HG03060 (cell line): Measurements from ENCODE around the gene BIVM.

Experiments
- ATAC-seq: cut with Tn5 transposase; IDR thresholded peaks from one replicate; pipeline ENCODE4 v1.9.1; 2021; ENCODE audit warnings: low read depth, moderate number of reproducible peaks; ENCODE audit not compliant: unreplicated experiment

The BIVM gene

GRCh38 chr13:102838273-102838672 is 39.4 kb downstream of the BIVM start:
- no peak for ATAC-seq

GRCh38 chr13:102838982-102839381 is 40.1 kb downstream of the BIVM start:
- ATAC-seq: no peak

- no peak for ATAC-seq
Observed at GRCh38 chr13:102839462-102839861, 40.5 kb downstream of the BIVM start.

DNA sequence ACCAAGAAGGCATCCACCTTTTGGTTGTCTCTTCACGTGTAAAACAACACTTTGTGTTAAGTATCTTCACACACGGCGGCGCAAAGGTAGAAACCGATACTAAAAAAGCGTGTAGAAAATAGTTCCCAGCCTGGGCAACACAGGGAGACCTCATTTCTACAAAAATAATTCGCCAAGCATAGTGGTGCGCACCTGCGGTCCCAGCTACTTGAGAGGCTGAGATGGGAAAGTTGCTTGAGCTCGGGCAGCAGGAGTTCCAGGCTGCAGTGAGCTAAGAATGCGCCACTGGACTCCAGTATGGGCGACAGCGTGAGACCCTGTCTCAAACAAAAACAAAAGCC is 46.3 kb downstream of the BIVM start:
- peak; percentile 9 for ATAC-seq

DNA sequence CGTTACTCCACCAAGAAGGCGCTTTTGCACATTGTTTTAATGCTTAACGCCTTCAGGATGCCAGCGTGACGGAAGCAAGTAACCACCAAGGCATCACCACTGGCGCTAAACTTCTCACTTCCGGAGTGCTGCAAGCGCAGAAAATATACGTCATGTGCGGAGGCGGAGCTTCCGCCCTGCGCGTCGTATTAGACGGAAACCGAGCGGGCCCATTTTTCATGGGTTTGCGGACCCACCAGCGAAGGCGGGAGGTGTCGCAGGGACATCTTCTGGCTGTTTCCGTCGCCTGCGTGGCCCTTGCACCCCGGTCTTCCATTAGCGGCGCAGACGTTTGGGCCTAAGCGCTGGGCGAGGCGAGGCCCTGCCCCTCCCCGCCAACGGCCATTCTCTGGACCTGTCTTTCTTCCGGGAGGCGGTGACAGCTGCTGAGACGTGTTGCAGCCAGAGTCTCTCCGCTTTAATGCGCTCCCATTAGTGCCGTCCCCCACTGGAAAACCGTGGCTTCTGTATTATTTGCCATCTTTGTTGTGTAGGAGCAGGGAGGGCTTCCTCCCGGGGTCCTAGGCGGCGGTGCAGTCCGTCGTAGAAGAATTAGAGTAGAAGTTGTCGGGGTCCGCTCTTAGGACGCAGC is 46.8 kb downstream of the BIVM start, which contains the start of gene ERCC5:
Gene ERCC5 (plus strand): TSS at position 403 of the 631 bp plus-strand sequence. CDS start 235 bp downstream, outside the sequence.
- peak; percentile 80 for ATAC-seq

GRCh38 chr13:102846261-102847015 is 47.5 kb downstream of the BIVM start:
- peak; percentile 32 for ATAC-seq

GRCh38 chr13:102847272-102848234 is 48.6 kb downstream of the BIVM start:
- ATAC-seq: peak; percentile 17

DNA sequence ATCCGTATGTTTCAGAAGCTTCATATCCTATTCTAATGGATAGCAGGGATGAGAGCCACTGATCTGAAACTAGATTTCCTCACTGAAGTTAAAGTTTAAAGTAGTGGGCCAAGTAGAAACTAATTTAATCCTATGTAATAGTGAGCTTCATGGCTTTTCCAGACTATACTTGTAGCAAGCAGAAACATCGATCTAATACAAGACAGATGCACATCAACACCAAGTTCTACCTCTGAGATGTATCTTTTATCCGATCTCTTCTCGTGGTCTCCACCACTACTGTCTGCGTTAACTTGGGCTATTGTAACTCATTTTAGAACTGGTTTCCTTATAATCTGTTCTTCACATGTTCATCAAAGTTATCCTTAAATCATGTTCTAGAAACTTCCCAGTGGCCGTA is 50.0 kb downstream of the BIVM start:
- no peak for ATAC-seq

- ATAC-seq: no peak
Observed at GRCh38 chr13:102852556-102852955, 53.6 kb downstream of the BIVM start.

DNA sequence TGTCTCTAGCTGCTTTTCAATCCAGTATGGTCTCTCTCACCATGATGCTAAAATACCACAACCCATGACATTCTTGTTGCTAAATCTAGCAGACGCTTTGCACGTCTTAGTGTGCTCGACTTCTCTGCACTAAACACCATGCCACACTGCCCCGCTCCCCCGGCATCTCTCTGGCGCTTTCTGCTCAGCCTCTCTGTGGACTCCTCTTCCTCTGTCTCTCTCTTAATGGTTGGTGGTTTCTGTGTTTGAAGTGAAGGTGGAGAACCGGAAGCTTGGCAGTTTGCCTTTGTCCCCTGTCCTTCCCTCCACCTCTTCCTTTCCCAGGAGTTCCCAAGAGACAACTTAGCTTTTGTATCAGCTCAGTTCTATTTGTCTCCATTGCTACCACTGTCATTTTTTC is 55.8 kb downstream of the BIVM start:
- ATAC-seq: no peak

GRCh38 chr13:102856557-102856956 is 57.6 kb downstream of the BIVM start:
- no peak for ATAC-seq

GRCh38 chr13:102862624-102863210 is 63.8 kb downstream of the BIVM start:
- ATAC-seq: no peak

DNA sequence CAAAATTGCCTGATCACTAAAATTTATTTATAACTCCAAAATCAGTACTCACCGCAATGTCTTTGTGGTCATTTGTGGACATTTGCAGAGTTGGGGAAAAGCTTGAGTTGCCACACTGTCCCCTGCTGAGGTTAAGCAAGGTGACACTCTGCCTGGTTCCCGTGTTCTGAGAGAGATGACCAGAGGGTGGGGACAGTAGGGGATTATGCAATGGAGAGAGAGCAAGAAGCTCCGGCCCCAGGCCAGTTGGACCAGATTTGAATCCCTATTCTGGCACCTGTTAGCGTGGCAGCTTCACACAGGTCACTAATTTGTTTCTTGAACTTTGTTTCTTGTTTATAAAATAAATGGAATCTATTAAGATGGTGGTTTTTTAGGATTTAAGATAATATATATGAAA is 64.7 kb downstream of the BIVM start:
- no peak for ATAC-seq

DNA sequence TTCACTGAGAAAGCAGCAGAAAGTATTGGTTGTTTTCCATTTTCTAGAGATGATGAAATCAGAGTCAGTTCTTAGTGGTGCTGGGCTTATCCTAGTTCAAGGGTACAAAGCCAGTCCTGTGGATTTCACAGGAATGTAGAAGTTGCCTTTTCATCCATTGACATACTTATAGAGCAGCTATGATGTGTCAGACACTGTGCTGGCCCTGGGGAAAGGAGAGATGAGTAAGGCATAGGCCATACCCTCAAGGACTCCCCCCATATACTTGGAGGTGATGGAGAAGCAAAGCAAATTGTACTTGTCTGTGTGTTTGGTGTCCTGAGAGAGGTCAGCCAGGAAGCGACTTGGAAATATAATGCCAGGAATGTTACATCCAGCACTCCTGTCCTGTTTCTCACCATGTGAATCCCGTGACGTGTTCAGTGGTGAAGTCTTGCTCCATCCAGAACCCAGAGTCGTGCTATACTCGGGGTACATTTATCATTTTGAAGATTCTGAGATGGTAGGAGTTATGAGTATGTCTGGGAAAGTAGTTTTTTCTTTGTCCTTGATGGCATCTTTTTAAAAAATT is 69.5 kb downstream of the BIVM start:
- no peak for ATAC-seq

GRCh38 chr13:102869948-102870676 is 71.2 kb downstream of the BIVM start:
- ATAC-seq: no peak

- no peak for ATAC-seq
Observed at GRCh38 chr13:102870677-102871415, 71.9 kb downstream of the BIVM start.

GRCh38 chr13:102872131-102872530 is 73.2 kb downstream of the BIVM start:
- ATAC-seq: no peak

DNA sequence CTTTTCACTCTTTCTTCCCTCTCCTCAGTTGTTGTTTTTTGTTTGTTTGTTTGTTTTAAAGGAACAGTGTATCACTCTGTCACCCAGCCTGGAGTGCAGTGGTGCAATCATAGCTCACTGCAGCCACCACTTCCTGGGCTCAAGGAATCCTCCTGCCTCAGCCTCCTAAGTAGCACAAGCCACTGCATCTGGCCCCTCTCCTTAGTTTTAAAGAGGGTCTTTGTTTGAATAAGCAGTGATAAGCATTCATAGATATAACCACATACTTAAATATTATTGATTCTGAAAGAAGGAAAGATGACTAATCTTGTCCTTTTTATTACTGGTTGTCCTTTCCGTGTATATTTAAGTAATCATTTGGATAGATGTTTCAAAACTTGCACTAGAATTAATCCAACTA is 73.6 kb downstream of the BIVM start:
- no peak for ATAC-seq

- peak; percentile 87 for ATAC-seq
Observed at GRCh38 chr13:102873653-102874052, 74.7 kb downstream of the BIVM start.
